22Rv1 (cell line): ENCODE results near the gene MAP2.

Experiments used
- ZFX ChIP-seq: fragments of 450-650 bp; IDR thresholded peaks from 2 replicates; pipeline ENCODE4 v1.6.1; 2017; ENCODE audit warnings: antibody characterized with exemption, borderline replicate concordance
- TF ChIP-seq, protein P1 (sequence below): fragments of 450-650 bp; IDR thresholded peaks from 2 replicates; pipeline ENCODE4 v1.5.1; 2017; ENCODE audit warnings: mild to moderate bottlenecking

DNA sequence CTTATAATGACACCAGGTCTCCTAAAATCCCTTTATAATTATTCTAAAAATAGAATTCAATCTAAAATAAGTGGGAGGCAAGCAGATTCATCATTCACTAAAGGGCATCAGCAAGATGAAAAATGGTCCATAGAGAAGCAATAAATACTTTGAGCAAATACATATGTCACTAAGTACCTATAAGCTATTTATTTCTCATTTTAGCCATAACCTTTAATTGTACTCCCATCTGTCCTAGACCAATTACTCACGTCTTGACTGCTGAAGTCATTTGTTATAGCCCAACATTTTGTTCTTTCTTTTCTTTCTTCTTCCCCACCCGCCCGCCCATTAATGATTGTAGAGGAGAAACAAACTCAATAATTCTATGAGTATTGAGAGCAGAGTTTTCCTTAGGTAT is 105.7 kb downstream of the MAP2 start:
- TF ChIP-seq, protein P1, sequence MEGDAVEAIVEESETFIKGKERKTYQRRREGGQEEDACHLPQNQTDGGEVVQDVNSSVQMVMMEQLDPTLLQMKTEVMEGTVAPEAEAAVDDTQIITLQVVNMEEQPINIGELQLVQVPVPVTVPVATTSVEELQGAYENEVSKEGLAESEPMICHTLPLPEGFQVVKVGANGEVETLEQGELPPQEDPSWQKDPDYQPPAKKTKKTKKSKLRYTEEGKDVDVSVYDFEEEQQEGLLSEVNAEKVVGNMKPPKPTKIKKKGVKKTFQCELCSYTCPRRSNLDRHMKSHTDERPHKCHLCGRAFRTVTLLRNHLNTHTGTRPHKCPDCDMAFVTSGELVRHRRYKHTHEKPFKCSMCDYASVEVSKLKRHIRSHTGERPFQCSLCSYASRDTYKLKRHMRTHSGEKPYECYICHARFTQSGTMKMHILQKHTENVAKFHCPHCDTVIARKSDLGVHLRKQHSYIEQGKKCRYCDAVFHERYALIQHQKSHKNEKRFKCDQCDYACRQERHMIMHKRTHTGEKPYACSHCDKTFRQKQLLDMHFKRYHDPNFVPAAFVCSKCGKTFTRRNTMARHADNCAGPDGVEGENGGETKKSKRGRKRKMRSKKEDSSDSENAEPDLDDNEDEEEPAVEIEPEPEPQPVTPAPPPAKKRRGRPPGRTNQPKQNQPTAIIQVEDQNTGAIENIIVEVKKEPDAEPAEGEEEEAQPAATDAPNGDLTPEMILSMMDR, result no peak
- TF ChIP-seq ZFX, result no peak
